Kidney (tissue), 14 donors: ENCODE results near the gene DACT3. TPM values are rescaled to one million over a fixed set of nuclear protein-coding genes. Genes with fewer than 3 reads are reported as not detected.
A peak's percentile ranks its signal among the peaks of the same experiment; 100 is the strongest.

Source experiments
- DNase-seq, 5 donors: peaks; one replicate each; pipeline ENCODE4 v3.0.0-alpha.2; 2013 to 2020
- FAIRE-seq: peaks from 2 replicates; lab custom pipeline; 2012; peaks lifted over from hg19 to GRCh38; lab: Jason Lieb, UNC
- H3K27ac ChIP-seq, 2 donors: one replicate each; pipeline ENCODE4 v1.7.0; 2013; ENCODE audit warnings: low read depth in 2 of 2, low read length in 2 of 2, inconsistent platforms in 1 of 2
- H3K27me3 ChIP-seq: one replicate; pipeline ENCODE4 v1.7.1; 2013; ENCODE audit warnings: low read length, inconsistent platforms; ENCODE audit not compliant: control insufficient read depth, insufficient read depth
- H3K36me3 ChIP-seq, 3 donors: one replicate each; pipeline versions ENCODE4 v1.7.0 to v1.7.1; 2013; ENCODE audit warnings: low read length in 3 of 3, control low read depth in 1 of 3, inconsistent platforms in 1 of 3; ENCODE audit not compliant: insufficient read depth in 3 of 3, control insufficient read depth in 2 of 3
- H3K4me1 ChIP-seq, 3 donors: one replicate each; pipeline versions ENCODE4 v1.7.0 to v1.7.1; 2013; ENCODE audit warnings: low read length in 3 of 3, inconsistent platforms in 1 of 3, low read depth in 1 of 3; ENCODE audit not compliant: control insufficient read depth in 2 of 3, insufficient read depth in 2 of 3
- H3K4me3 ChIP-seq, 3 donors: one replicate each; pipeline versions ENCODE4 v1.7.0 to v1.8.1; 2013; ENCODE audit warnings: low read length in 3 of 3, control low read depth in 1 of 3, inconsistent platforms in 1 of 3
- H3K9ac ChIP-seq, 3 donors: one replicate each; pipeline versions ENCODE4 v1.7.0 to v1.7.1; 2013; ENCODE audit warnings: low read length in 3 of 3, control low read depth in 1 of 3, inconsistent platforms in 1 of 3
- H3K9me3 ChIP-seq, 3 donors: one replicate each; pipeline versions ENCODE4 v1.7.0 to v1.7.1; 2013; ENCODE audit warnings: low read length in 3 of 3, control low read depth in 1 of 3, inconsistent platforms in 1 of 3; ENCODE audit not compliant: control insufficient read depth in 2 of 3, insufficient read depth in 1 of 3
- CTCF ChIP-seq: IDR thresholded peaks from 3 replicates; pipeline ENCODE4 v1.5.1; 2012; ENCODE audit warnings: mild to moderate bottlenecking, moderate library complexity, borderline replicate concordance; ENCODE audit not compliant: insufficient read depth; ENCODE audit errors: extremely low read depth
- intact Hi-C: fragments of 100-400 bp; cut with DNase I; formaldehyde crosslinking; loops from one replicate; pipeline ENCODE4 v1.11.1; 2022
- polyA plus RNA-seq: library from polyadenylated mRNA; stranded (reverse); fragments of 350-450 nt; fragmentation: Illumina TruSeq; extraction: RNeasy Lipid Tissue Mini Kit (QIAGEN cat#74804); gene quantifications from one replicate; pipeline ENCODE4 v1.2.3, GENCODE V29; 2014; ENCODE audit warnings: low read depth, low replicate concordance; ENCODE audit not compliant: insufficient read depth
- total RNA-seq: library from RNA; stranded (reverse); fragmentation: NEBNext Ultra II Directional; extraction: Animal tissue kit (Norgen Biotek cat#: 25700); gene quantifications from one replicate; pipeline ENCODE4 v1.2.1, GENCODE V29; 2021
- donor health status: control.
- donor health status: control.
- donor health status: control.
- donor health status: control.
- donor health status: control.
- donor health status: DM: yes; HTN: yes; CAD: no.
- donor health status: Normal renal cell carcinoma (clear cell type).

Gene DACT3
- total and polyA plus RNA-seq, 2 donors from 2014 or later: 5.4 to 10.4 TPM

GRCh38 chr19:46704379-46705076 is 43.5 kb upstream of the DACT3 start:
- H3K9me3 ChIP-seq: no peaks in the 10 kb centered on the region
- DNase-seq (peak in 4 of 5 donors; percentile 59 to 88 (median 69)), FAIRE-seq (no peak)
- peaks cover 5 to 34% (median 14%) of the 10 kb centered on the region in 3 donors for H3K36me3 ChIP-seq
- peak; percentile 83 for TF ChIP-seq CTCF
- no peaks in the 10 kb centered on the region for H3K27me3 ChIP-seq
- no peak overlapping the region for H3K27ac ChIP-seq
- H3K4me1 ChIP-seq: no peaks in the 10 kb centered on the region
- intact Hi-C loops: no loop called here
- no peak overlapping the region for H3K9ac ChIP-seq
- H3K4me3 ChIP-seq: no peak overlapping the region

GRCh38 chr19:46700704-46701103 is 39.7 kb upstream of the DACT3 start:
- intact Hi-C loops: no loop called here
- no peak overlapping the region for H3K4me3 ChIP-seq
- no peak overlapping the region for H3K9ac ChIP-seq
- FAIRE-seq (no peak), DNase-seq (no peak)
- H3K9me3 ChIP-seq: no peaks in the 10 kb centered on the region
- peaks cover 3 to 37% (median 25%) of the 10 kb centered on the region in 3 donors for H3K36me3 ChIP-seq
- H3K4me1 ChIP-seq: peaks cover 0 to 2% (median 0%) of the 10 kb centered on the region in 3 donors
- no peaks in the 10 kb centered on the region for H3K27me3 ChIP-seq
- no peak for TF ChIP-seq CTCF
- H3K27ac ChIP-seq: no peak overlapping the region

- Histone ChIP-seq H3K9ac (no peak overlapping the region), H3K27me3 (no peaks in the 10 kb centered on the region), H3K36me3 (peaks cover 5 to 38% (median 28%) of the 10 kb centered on the region in 3 donors), H3K9me3 (no peaks in the 10 kb centered on the region), H3K4me3 (no peak overlapping the region), H3K4me1 (peaks cover 0 to 2% (median 0%) of the 10 kb centered on the region in 3 donors), H3K27ac (no peak overlapping the region)
- no peak for TF ChIP-seq CTCF
- DNase-seq (no peak), FAIRE-seq (no peak)
- intact Hi-C loops: no loop called here
These were observed 37.7 kb upstream of the DACT3 start for GRCh38 chr19:46698395-46699321.
